ENCODE data around the gene RADIL.
A peak's percentile ranks its signal among the peaks of the same experiment; 100 is the strongest.

The RADIL gene

GRCh38 chr7:4854916-4855315 is 28.6 kb downstream of the RADIL start:
- H3K4me3 Mint-ChIP-seq, result no peak overlapping the region
- no peak for ATAC-seq (replicated peaks)

GRCh38 chr7:4851459-4852422 is 31.8 kb downstream of the RADIL start:
- Mint-ChIP-seq H3K4me1 (ENCODE audit: low read depth in 2 of 2) (no peaks in the 10 kb centered on the region), H3K9me3 (no peaks in the 10 kb centered on the region), H3K36me3 (ENCODE audit: insufficient read depth) (no peaks in the 10 kb centered on the region), H3K27ac (no peak overlapping the region), H3K27me3 (peaks cover 11 to 13% of the 10 kb centered on the region in 2 donors), H3K4me3 (no peak overlapping the region)
- DNase-seq (no peak), ATAC-seq (replicated peaks) (no peak)

More at GRCh38 chr7:4854916-4855315, 28.6 kb downstream of the RADIL start:
- peaks cover 0 to 5% of the 10 kb centered on the region in 2 donors for H3K4me1 Mint-ChIP-seq (ENCODE audit: low read depth in 2 of 2)
- no peak overlapping the region for H3K27ac Mint-ChIP-seq
- no peaks in the 10 kb centered on the region for H3K9me3 Mint-ChIP-seq
- H3K27me3 Mint-ChIP-seq, result peaks cover 11 to 12% of the 10 kb centered on the region in 2 donors
- no peaks in the 10 kb centered on the region for H3K36me3 Mint-ChIP-seq (ENCODE audit: insufficient read depth)
- no peak for DNase-seq

- H3K27ac Mint-ChIP-seq, result no peak overlapping the region
- H3K27me3 Mint-ChIP-seq, result peaks cover 14 to 27% of the 10 kb centered on the region in 2 donors
- no peak for ATAC-seq (replicated peaks)
These were observed 33.2 kb downstream of the RADIL start for GRCh38 chr7:4850262-4850795.

GRCh38 chr7:4849390-4849789 is 34.1 kb downstream of the RADIL start:
- Mint-ChIP-seq H3K4me3 (no peak overlapping the region), H3K9me3 (no peaks in the 10 kb centered on the region), H3K27ac (no peak overlapping the region), H3K36me3 (ENCODE audit: insufficient read depth) (peaks cover 2% of the 10 kb centered on the region), H3K4me1 (ENCODE audit: low read depth in 2 of 2) (no peaks in the 10 kb centered on the region), H3K27me3 (peaks cover 20 to 28% of the 10 kb centered on the region in 2 donors)
- DNase-seq (no peak), ATAC-seq (replicated peaks) (peak; percentile 41)

More at GRCh38 chr7:4850262-4850795, 33.2 kb downstream of the RADIL start:
- no peak for DNase-seq
- no peak overlapping the region for H3K4me3 Mint-ChIP-seq
- no peaks in the 10 kb centered on the region for H3K4me1 Mint-ChIP-seq (ENCODE audit: low read depth in 2 of 2)
- no peaks in the 10 kb centered on the region for H3K9me3 Mint-ChIP-seq
- H3K36me3 Mint-ChIP-seq (ENCODE audit: insufficient read depth), result no peaks in the 10 kb centered on the region

GRCh38 chr7:4845740-4846142 is 37.8 kb downstream of the RADIL start:
- DNase-seq, result no peak
- Mint-ChIP-seq H3K27me3 (peaks cover 20 to 53% of the 10 kb centered on the region in 2 donors), H3K9me3 (no peaks in the 10 kb centered on the region), H3K27ac (no peak overlapping the region), H3K36me3 (ENCODE audit: insufficient read depth) (peaks cover 5% of the 10 kb centered on the region), H3K4me1 (ENCODE audit: low read depth in 2 of 2) (no peaks in the 10 kb centered on the region), H3K4me3 (no peak overlapping the region)
- ATAC-seq (replicated peaks), result no peak

- H3K27ac Mint-ChIP-seq, result no peak overlapping the region
- ATAC-seq (replicated peaks) (no peak), DNase-seq (no peak)
- no peak overlapping the region for H3K4me3 Mint-ChIP-seq
- no peaks in the 10 kb centered on the region for H3K9me3 Mint-ChIP-seq
- H3K36me3 Mint-ChIP-seq (ENCODE audit: insufficient read depth), result peaks cover 5% of the 10 kb centered on the region
- H3K4me1 Mint-ChIP-seq (ENCODE audit: low read depth in 2 of 2), result no peaks in the 10 kb centered on the region
- peaks cover 17 to 47% of the 10 kb centered on the region in 2 donors for H3K27me3 Mint-ChIP-seq
These were observed 41.0 kb downstream of the RADIL start for GRCh38 chr7:4842319-4843064.

GRCh38 chr7:4841836-4842235 is 41.7 kb downstream of the RADIL start:
- Mint-ChIP-seq H3K36me3 (ENCODE audit: insufficient read depth) (peaks cover 5% of the 10 kb centered on the region), H3K4me1 (ENCODE audit: low read depth in 2 of 2) (no peaks in the 10 kb centered on the region), H3K27ac (no peak overlapping the region), H3K9me3 (no peaks in the 10 kb centered on the region), H3K4me3 (no peak overlapping the region), H3K27me3 (peaks cover 13 to 41% of the 10 kb centered on the region in 2 donors)
- DNase-seq (no peak), ATAC-seq (replicated peaks) (no peak)

GRCh38 chr7:4841007-4841784 is 42.3 kb downstream of the RADIL start:
- Mint-ChIP-seq H3K4me3 (no peak overlapping the region), H3K4me1 (ENCODE audit: low read depth in 2 of 2) (no peaks in the 10 kb centered on the region), H3K36me3 (ENCODE audit: insufficient read depth) (peaks cover 5% of the 10 kb centered on the region), H3K9me3 (no peaks in the 10 kb centered on the region), H3K27me3 (peaks cover 13 to 34% of the 10 kb centered on the region in 2 donors), H3K27ac (no peak overlapping the region)
- ATAC-seq (replicated peaks), result no peak
- no peak for DNase-seq

GRCh38 chr7:4840079-4840501 is 43.4 kb downstream of the RADIL start:
- no peaks in the 10 kb centered on the region for H3K4me1 Mint-ChIP-seq (ENCODE audit: low read depth in 2 of 2)
- no peak for ATAC-seq (replicated peaks)
- H3K27ac Mint-ChIP-seq, result no peak overlapping the region

GRCh38 chr7:4838626-4839334 is 44.7 kb downstream of the RADIL start:
- no peaks in the 10 kb centered on the region for H3K4me1 Mint-ChIP-seq (ENCODE audit: low read depth in 2 of 2)
- ATAC-seq (replicated peaks) (no peak), DNase-seq (no peak)
- peaks cover 2% of the 10 kb centered on the region for H3K36me3 Mint-ChIP-seq (ENCODE audit: insufficient read depth)
- H3K9me3 Mint-ChIP-seq, result no peaks in the 10 kb centered on the region
- no peak overlapping the region for H3K4me3 Mint-ChIP-seq
- no peak overlapping the region for H3K27ac Mint-ChIP-seq
- H3K27me3 Mint-ChIP-seq, result peaks cover 4 to 23% of the 10 kb centered on the region in 2 donors

More at GRCh38 chr7:4840079-4840501, 43.4 kb downstream of the RADIL start:
- no peak overlapping the region for H3K4me3 Mint-ChIP-seq
- H3K36me3 Mint-ChIP-seq (ENCODE audit: insufficient read depth), result peaks cover 5% of the 10 kb centered on the region
- H3K27me3 Mint-ChIP-seq, result peaks cover 8 to 25% of the 10 kb centered on the region in 2 donors
- no peak for DNase-seq
- H3K9me3 Mint-ChIP-seq, result no peaks in the 10 kb centered on the region

- no peak for ATAC-seq (replicated peaks)
- Mint-ChIP-seq H3K27me3 (peaks cover 4 to 18% of the 10 kb centered on the region in 2 donors), H3K27ac (no peak overlapping the region), H3K36me3 (ENCODE audit: insufficient read depth) (peaks cover 2% of the 10 kb centered on the region), H3K4me1 (ENCODE audit: low read depth in 2 of 2) (no peaks in the 10 kb centered on the region), H3K9me3 (no peaks in the 10 kb centered on the region), H3K4me3 (no peak overlapping the region)
- no peak for DNase-seq
These were observed 45.5 kb downstream of the RADIL start for GRCh38 chr7:4837803-4838625.
